ENCODE results near the gene RPS25.
"Not testable (repeated sequence)": the region's sequence is repeated elsewhere in the genome, so short reads cannot be mapped to it uniquely, and the experiment has no call there.

RPS25 gene

GRCh38 chr11:119018074-119018938 lies at the start of gene RPS25, which contains the start of gene TRAPPC4:
TSS of gene RPS25 (minus strand) at chr11:119018343. CDS start at chr11:119018284, 59 bp downstream.
TSS of gene TRAPPC4 (plus strand) at chr11:119018766. CDS start at chr11:119018796, 30 bp downstream.
- peak; percentile 97 for DNase-seq
- TF ChIP-seq GATA1 (IDR thresholded peaks at IDR 0.05; ENCODE audit: low read depth, low read length) (no peak), POLR2A (IDR thresholded peaks at IDR 0.05; ENCODE audit: low read length) (peak; percentile 96)

- DNase-seq = peak; percentile 98
- TF ChIP-seq POLR2A (IDR thresholded peaks at IDR 0.05; ENCODE audit: low read length) (peak; percentile 78), GATA1 (IDR thresholded peaks at IDR 0.05; ENCODE audit: low read depth, low read length) (no peak)
Observed at GRCh38 chr11:119067371-119068222, 49.5 kb upstream of the RPS25 start, which contains the start of gene VPS11. TSS of gene VPS11 (plus strand) at chr11:119067818. CDS start at chr11:119067824, 6 bp downstream.

GRCh38 chr11:119065369-119065768 lies 47.2 kb upstream of the RPS25 start:
- TF ChIP-seq GATA1 (IDR thresholded peaks at IDR 0.05; ENCODE audit: low read depth, low read length) = no peak
- DNase-seq = peak; percentile 82 to 83

GRCh38 chr11:119062779-119063178 lies 44.6 kb upstream of the RPS25 start:
- no peak for TF ChIP-seq GATA1 (IDR thresholded peaks at IDR 0.05; ENCODE audit: low read depth, low read length)
- no peak for TF ChIP-seq POLR2A (IDR thresholded peaks at IDR 0.05; ENCODE audit: low read length)
- peak; percentile 86 to 91 for DNase-seq

GRCh38 chr11:119061256-119061655 lies 43.1 kb upstream of the RPS25 start:
- no peak for DNase-seq
- no peak for TF ChIP-seq POLR2A (IDR thresholded peaks at IDR 0.05; ENCODE audit: low read length)
- no peak for TF ChIP-seq GATA1 (IDR thresholded peaks at IDR 0.05; ENCODE audit: low read depth, low read length)

- not testable (repeated sequence) for DNase-seq
Observed at GRCh38 chr11:119059128-119059527, 41.0 kb upstream of the RPS25 start.

- peak; percentile 79 for TF ChIP-seq POLR2A (IDR thresholded peaks at IDR 0.05; ENCODE audit: low read length)
- no peak for TF ChIP-seq GATA1 (IDR thresholded peaks at IDR 0.05; ENCODE audit: low read depth, low read length)
- DNase-seq = peak; percentile 98 to 99
Observed at GRCh38 chr11:119057000-119057769, 39.0 kb upstream of the RPS25 start, which contains the start of gene HYOU1. TSS of gene HYOU1 (minus strand) at chr11:119057205. CDS start at chr11:119056160, 1,045 bp downstream.

DNA sequence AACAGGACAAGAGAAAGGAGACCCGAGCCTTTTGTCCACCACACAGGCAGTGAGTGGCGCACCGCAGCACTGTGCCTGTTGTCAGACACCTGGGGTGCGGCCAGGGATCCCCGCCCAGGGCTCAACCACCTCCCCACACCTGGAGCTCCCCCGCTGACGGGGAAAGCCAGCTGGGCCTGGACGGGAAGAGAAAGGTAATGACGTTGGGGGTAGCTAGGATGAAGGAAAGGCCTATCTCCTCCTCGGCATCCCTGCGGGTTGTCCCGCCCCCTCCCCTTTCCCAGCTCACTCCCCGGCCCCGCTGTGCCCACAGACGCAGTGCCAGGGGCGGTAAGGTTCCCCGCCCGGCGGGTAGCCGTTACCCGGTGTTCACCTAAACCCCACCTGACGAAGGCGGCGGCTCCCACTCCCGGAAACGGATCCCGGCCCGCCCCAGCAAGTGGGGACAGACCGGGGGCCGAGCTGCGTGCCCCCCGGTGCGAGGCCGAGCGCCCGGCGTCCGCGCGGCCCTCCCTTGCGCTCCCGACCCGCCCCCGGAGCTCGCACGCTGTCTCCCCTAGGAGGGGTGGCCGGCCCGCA lies 38.4 kb upstream of the RPS25 start:
- DNase-seq = peak in 1 of 2 experiments; percentile 71
- no peak for TF ChIP-seq POLR2A (IDR thresholded peaks at IDR 0.05; ENCODE audit: low read length)
- no peak for TF ChIP-seq GATA1 (IDR thresholded peaks at IDR 0.05; ENCODE audit: low read depth, low read length)

- peak; percentile 49 to 66 for DNase-seq
- TF ChIP-seq GATA1 (IDR thresholded peaks at IDR 0.05; ENCODE audit: low read depth, low read length) (no peak), POLR2A (IDR thresholded peaks at IDR 0.05; ENCODE audit: low read length) (no peak)
Observed at GRCh38 chr11:119055901-119056300, 37.8 kb upstream of the RPS25 start.

- no peak for TF ChIP-seq POLR2A (IDR thresholded peaks at IDR 0.05; ENCODE audit: low read length)
- no peak for TF ChIP-seq GATA1 (IDR thresholded peaks at IDR 0.05; ENCODE audit: low read depth, low read length)
Observed at GRCh38 chr11:119054418-119054817, 36.3 kb upstream of the RPS25 start.

GRCh38 chr11:119052163-119052814 lies 34.1 kb upstream of the RPS25 start:
- TF ChIP-seq POLR2A (IDR thresholded peaks at IDR 0.05; ENCODE audit: low read length) = no peak
- TF ChIP-seq GATA1 (IDR thresholded peaks at IDR 0.05; ENCODE audit: low read depth, low read length) = no peak
- no peak for DNase-seq

More at GRCh38 chr11:119054418-119054817, 36.3 kb upstream of the RPS25 start:
- no peak for DNase-seq

DNA sequence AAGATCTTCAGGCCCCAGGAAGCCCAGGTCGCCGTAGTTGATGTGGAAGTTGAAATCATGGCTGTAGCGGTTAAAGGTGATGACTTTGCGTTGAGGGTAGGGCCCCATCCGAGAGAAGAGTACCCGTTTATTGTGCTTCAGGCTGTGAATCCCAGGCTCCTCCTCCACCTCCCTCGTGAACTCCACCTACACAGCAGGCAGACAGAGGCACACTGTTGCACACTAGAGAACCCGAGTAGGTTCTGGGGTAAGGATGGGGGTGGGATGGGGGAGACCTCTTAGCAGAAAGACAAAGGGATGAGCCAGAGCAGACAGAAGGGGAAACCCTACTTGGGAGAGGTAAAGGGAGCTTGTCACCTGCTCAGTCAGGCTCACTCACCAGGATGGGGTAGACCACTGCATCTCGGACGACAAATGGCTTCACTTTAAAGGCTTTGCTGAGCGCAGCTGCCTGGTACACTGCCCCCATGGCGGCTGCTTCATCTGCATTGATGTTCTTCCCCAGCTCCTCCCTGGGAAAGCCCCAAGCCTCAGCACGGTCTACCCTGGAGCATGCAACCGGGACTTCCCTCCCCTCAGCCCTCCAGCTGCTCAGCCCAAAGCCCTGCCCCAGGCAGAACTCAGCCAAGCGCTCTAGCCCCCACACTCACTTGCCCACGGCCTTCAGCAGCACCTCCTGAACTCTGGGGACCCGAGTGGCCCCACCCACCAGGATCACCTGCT lies 33.5 kb upstream of the RPS25 start:
- no peak for DNase-seq

More for the DNA sequence above, 33.5 kb upstream of the RPS25 start:
- TF ChIP-seq POLR2A (IDR thresholded peaks at IDR 0.05; ENCODE audit: low read length) (no peak), GATA1 (IDR thresholded peaks at IDR 0.05; ENCODE audit: low read depth, low read length) (no peak)

Data from erythroblast (primary cell).